GM21526 (cell line): ENCODE measurements around the gene PLD2.
"Not testable (repeated sequence)": the region's sequence is repeated elsewhere in the genome, so short reads cannot be mapped to it uniquely, and the experiment has no call there.

Experiments
- ATAC-seq: cut with Tn5 transposase; IDR thresholded peaks from one replicate; pipeline ENCODE4 v1.9.1; 2021; ENCODE audit warnings: moderate library complexity; ENCODE audit not compliant: unreplicated experiment, low FRiP score

PLD2 gene

GRCh38 chr17:4856271-4856936 is 49.5 kb downstream of the PLD2 start:
- ATAC-seq = no peak

- no peak for ATAC-seq
These were observed 50.0 kb downstream of the PLD2 start for GRCh38 chr17:4856937-4857314.

- not testable (repeated sequence) for ATAC-seq
These were observed 50.4 kb downstream of the PLD2 start for GRCh38 chr17:4857347-4857746.

- ATAC-seq = no peak
These were observed 51.3 kb downstream of the PLD2 start for GRCh38 chr17:4858068-4858881.

GRCh38 chr17:4858882-4859260 is 51.9 kb downstream of the PLD2 start:
- no peak for ATAC-seq

GRCh38 chr17:4859816-4860625 is 53.1 kb downstream of the PLD2 start:
- no peak for ATAC-seq

GRCh38 chr17:4860651-4861050 is 53.7 kb downstream of the PLD2 start:
- ATAC-seq = no peak

- no peak for ATAC-seq
These were observed 54.1 kb downstream of the PLD2 start for GRCh38 chr17:4861052-4861451.

GRCh38 chr17:4862720-4863119 is 55.8 kb downstream of the PLD2 start:
- no peak for ATAC-seq

- ATAC-seq = no peak
These were observed 56.4 kb downstream of the PLD2 start for GRCh38 chr17:4863321-4863720.

- not testable (repeated sequence) for ATAC-seq
These were observed 60.6 kb downstream of the PLD2 start for GRCh38 chr17:4867535-4867934.

- ATAC-seq = not testable (repeated sequence)
These were observed 62.4 kb downstream of the PLD2 start for GRCh38 chr17:4869058-4869998.

GRCh38 chr17:4870855-4871254 is 63.9 kb downstream of the PLD2 start:
- ATAC-seq = no peak

GRCh38 chr17:4872786-4873185 is 65.8 kb downstream of the PLD2 start:
- ATAC-seq = no peak
